Activated T-cell treated with anti-CD3 and anti-CD28 coated beads for 24 hours (primary cell): Measurements from ENCODE around the gene CFAP53.
A peak's percentile ranks its signal among the peaks of the same experiment; 100 is the strongest.

Source experiments
- DNase-seq: peaks from one replicate; pipeline ENCODE4 v3.0.0-alpha.2; 2020; ENCODE audit warnings: low read depth

CFAP53 gene

DNA sequence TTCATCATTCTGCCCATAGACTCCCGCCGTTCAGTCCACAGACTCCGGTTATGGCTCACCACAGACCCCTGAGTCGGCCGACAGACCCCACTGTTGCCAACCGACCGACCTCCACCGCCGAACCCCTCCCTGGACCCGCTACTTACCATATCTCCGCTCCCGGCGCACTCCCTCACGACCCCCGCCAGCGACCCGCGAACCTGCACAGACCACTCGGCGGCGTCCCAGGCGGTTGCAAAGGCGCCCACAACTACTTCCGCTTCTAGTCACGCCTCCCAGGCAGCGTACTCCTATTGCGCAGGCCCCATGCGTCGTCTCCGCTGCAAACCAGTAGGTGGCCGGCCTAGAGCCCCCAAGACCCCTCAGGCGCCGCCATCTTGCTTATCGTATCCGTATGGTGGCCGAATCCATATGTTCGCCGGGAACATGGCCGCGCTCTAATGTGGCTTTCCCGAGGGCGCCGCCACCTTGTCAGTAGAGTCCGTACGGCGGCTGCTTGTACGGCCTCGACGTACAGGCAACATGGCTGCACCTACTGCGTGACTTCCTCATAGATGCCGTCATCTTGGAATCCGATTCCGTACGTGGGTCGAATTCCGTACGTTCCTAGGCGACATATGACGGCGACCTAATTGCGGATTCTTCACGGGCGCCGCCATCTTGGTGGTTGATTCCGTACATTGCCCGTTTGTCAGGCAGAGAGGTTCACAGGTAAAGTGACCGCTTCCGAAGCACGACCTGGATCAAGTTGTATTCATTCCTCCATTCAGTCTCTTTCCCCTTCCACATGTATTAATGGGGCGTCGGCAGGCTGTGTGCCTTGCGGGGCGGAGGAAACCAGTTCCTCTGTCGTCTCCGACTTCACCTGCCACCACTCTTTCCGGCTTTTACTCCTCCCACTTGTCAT is 21.4 kb upstream of the CFAP53 start, which contains the start of gene CXXC1:
CXXC1 (minus strand) TSS at position 252 of the 907 bp plus-strand sequence; CDS start at position 149, 103 bp downstream.
- peak; percentile 97 for DNase-seq

DNA sequence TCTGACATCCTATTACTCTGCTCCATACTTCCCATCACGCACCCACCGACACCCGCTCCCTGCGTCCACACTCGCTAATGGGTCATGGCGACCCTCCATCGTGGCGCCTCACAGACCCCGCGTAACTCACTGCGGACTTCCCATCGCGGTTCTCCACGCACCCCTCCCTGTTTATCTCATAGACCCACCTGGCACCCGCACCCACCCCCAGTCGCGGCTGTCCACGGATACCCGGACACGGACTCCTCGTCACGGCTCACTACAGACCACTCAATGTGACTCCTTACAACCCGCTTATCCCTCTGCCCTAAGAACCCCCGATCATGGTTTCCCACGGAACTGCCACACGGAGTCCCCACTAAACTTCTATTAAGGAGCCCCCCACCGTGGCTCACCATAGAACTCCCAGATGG is 20.7 kb upstream of the CFAP53 start:
- DNase-seq, result no peak

GRCh38 chr18:50286391-50287027 is 20.2 kb upstream of the CFAP53 start:
- DNase-seq, result no peak

GRCh38 chr18:50285631-50286321 is 19.5 kb upstream of the CFAP53 start:
- DNase-seq, result no peak

DNA sequence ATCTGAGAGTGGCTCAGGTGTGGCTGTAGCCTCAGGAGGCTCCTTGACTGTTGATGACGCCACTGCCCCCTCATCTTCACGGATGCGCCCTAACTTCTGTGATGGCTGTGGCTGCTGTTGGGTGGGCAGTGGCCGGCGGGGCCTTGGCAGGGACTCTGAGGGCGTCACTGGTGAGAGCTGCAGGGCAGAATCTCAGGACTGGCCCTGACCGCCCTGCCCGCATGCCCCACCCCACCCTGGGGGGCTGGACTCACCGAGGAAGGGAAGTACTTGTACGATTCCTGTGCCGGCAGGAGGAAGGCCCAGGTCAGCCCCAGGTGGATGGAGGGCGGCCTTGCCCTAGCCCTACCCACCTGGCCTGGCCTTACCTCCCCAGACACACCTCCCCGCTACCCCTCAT is 18.8 kb upstream of the CFAP53 start:
- DNase-seq, result no peak

GRCh38 chr18:50284255-50284885 is 18.1 kb upstream of the CFAP53 start:
- no peak for DNase-seq

GRCh38 chr18:50283469-50284209 is 17.3 kb upstream of the CFAP53 start:
- DNase-seq, result no peak

GRCh38 chr18:50282521-50283335 is 16.4 kb upstream of the CFAP53 start:
- DNase-seq, result no peak

- no peak for DNase-seq
Observed at GRCh38 chr18:50281972-50282520, 15.8 kb upstream of the CFAP53 start.

DNA sequence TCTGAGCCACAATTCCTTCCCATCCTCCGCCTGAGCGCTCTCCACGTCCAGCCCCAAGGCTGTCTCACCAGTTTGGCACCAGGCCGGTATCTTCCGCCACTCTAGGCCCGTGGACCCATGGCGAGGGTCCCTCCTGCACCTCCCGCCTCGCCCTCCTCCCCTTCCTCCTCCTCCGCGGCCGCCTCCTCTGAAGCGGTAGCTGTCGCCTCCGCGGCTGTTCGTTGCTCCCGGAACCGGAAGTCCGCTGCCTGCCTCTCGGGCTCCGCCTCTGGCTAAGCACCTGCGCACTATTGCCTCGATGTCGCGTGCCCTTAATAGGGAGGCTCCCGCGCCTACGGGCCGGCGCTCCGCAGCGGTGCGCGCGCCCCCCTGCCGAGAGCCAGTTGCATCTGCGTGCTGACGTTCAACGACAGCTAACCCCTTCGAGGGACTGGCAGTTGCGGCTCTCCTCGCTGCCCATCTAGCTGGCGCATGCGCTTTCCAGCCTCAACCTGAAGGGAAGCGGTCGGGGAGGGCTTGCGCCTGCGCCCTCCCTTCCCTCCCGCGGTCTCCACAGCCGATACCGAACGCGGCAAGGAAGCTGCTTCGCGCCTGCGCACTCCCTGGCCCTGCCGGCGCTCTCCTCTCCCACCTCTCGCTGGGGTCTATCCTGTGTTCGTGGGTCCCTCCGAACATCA is 15.1 kb upstream of the CFAP53 start, which contains the start of gene MBD1:
MBD1 (minus strand) TSS at position 229 of the 677 bp plus-strand sequence. CDS start 1,531 bp downstream, outside the sequence.
- DNase-seq, result peak; percentile 93

- DNase-seq, result no peak
Observed at GRCh38 chr18:50280707-50281294, 14.5 kb upstream of the CFAP53 start.

DNA sequence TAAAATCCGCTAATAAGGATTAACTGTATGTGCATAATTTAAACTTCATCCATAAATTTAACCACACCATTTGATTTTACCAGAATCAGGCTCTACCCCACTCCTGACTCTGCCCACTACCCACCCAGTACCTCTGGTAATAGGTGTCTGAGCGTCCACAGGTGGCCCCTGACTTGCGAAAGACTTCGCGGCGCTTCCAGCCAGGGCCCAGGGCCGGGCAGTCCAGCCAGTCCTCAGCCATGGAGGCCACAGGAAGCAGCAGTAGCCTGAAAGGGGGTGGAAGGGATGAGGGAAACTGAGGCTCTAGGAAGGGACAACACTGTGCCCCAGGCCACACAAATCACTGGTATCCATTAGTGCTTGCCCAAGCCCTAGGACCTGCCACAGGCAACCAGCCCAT is 13.5 kb upstream of the CFAP53 start:
- DNase-seq, result no peak

- no peak for DNase-seq
Observed at GRCh38 chr18:50277942-50278341, 11.6 kb upstream of the CFAP53 start.

DNA sequence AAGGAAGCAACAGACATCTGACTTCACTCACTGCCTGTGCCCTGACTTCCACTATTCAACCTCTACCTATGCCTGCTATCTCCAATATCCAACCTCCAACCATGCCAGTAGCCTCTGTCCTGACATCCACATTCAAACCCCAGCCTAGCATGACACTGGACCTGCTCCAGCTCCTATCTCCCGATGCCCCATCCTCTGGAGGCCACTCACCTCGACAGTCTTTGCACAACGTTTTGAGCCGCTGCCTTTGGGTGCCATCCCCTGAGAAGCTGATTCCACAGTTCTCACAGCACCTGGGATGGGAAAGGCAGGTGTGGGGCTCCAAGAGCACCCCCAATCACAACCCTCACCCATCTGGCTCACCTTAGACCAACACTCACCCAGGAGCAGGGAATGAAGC is 10.2 kb upstream of the CFAP53 start:
- no peak for DNase-seq

GRCh38 chr18:50275503-50276036 is 9.3 kb upstream of the CFAP53 start:
- no peak for DNase-seq

- DNase-seq, result no peak
Observed at GRCh38 chr18:50274941-50275340, 8.6 kb upstream of the CFAP53 start.

- no peak for DNase-seq
Observed at GRCh38 chr18:50274044-50274442, 7.7 kb upstream of the CFAP53 start.

- no peak for DNase-seq
Observed at GRCh38 chr18:50273203-50274043, 7.1 kb upstream of the CFAP53 start.
